OCI-M2 (cell line): ENCODE data around the gene GAB4.
"Not testable (repeated sequence)": the region's sequence is repeated elsewhere in the genome, so short reads cannot be mapped to it uniquely, and the experiment has no call there.

Experiments
- DNase-seq: peaks from one replicate; lab custom pipeline; 2025; ENCODE audit not compliant: unreplicated experiment; lab: John Stamatoyannopoulos, UW

The GAB4 gene

DNA sequence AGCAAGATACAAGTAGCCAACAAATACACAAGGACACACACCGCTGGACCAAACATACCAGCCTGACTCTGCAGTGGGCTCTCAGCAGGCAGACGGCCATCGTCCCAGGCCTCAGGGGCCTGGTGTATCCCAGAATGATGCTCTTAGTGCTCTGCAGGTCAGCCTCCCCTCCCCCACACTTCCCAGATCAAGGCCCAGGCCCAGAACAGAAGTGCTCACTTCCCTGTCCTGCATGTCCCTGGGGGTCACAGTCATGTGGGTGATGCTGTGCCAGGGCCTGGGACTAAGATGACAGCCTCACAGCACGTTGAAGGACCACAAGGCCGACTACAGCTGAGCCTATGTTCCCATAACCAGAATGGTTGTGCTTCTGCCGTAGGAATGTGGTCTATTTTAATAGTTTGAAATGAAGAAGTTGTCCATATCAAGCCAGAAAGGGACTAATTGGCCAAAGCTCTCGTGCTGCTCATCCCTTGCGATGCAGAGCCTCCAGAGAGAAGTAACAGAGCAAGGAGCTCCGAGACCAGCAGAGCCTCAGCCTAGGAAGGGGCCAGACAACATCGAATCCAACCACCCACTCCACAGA lies 48.6 kb downstream of the GAB4 start:
- no peak for DNase-seq

DNA sequence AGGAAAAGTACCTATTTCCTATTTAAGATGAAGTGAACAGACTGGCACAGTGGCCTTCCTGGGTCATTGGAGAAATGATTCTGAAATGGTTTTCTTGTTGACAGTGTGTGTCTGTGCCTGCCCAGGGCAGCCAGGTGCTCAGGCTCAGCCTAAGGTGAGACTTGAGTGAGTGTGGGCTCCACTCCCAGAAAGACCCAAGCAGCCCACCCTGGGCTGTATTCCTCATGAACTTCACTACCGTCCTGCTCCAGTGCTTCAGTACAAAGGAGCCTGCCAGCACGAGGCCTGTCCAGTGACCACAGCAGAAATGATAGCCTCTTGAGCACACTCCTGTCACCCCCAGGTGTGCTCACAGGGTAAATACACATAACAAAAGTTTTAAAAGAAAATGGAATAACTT lies 49.5 kb downstream of the GAB4 start:
- DNase-seq: no peak

DNA sequence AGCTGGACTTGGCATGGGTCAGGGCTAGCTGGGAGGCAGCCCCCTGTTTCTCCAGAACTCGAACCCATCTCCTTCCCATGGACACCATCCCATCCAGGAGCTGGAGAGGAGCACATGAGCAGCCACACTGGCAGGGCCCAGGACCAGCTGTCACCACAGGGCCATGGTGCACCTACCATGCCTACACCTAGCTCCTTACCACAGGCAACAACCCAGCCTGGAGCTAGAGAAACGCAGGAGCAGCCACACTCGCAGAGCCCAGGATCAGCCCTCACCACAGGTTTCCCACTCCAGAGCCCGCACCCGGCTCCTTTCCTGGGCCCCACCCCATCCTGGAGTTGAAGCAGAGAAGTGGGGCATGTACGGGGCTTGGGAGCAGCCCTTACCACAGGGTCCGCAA lies 50.2 kb downstream of the GAB4 start:
- DNase-seq: no peak

- DNase-seq: no peak
Observed at GRCh38 chr22:16956290-16956689, 51.7 kb downstream of the GAB4 start.

DNA sequence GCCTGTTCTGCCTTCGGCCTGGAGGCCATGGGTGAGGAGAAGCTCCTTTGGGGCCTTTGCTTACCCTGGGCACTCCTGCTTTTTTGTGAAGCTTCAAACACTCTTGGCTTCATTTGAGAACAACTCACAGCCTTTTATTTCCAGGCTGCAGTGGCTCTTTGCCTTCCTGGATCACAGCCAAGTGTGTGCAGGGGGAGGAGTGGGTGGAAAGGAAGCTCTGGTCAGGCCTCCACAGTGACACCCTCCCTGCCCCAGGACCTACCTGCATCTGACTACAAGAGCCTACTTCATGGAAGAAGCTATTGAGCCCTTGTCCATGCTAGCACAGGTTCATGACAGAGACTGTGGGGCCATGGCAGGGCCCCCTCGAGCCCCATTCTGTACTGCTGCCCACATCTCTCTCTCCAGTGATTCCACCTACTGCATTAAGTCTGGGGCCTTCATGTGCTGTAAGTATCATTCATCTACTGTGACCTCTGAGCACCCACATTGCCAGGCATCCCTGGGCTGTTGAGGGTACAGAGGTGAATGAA lies 52.3 kb downstream of the GAB4 start:
- no peak for DNase-seq

- no peak for DNase-seq
Observed at GRCh38 chr22:16955081-16955480, 52.9 kb downstream of the GAB4 start.

DNA sequence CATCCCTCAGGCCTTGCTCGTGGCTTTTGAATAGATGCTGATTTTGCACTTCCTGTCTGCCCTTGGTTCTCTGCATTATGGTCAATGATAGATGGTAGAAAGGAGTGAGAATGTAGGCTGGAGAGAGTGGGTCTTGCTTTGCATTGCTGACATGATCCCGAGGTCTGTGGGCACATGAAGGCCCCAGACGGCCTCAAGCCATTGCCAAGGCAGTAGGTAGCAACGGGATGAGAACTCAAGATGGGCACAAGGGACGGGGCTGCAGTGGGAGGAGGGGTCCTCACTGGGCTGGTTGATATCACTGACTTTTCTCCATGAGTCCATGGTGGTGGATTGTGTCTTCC lies 54.0 kb downstream of the GAB4 start:
- DNase-seq: no peak

GRCh38 chr22:16953206-16954059 lies 54.6 kb downstream of the GAB4 start:
- no peak for DNase-seq

DNA sequence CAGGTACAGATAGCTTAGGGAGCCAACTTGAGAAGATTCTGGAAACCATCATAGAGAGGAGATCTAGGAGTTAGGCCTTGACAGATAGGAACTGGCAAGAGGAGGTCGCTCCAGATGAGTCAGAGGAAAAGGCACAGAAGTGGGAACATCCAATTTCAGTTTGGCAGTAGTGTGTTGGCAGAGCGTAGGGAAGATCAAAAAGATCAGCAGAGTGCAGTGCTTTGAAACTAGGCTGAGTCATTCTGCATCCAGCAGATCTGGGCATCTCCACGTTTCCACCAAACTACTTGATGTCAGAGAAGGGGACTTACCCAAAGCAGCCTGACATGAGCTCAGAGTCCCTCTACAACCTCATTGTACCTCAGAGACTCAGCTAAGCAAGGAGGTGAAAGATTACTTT lies 58.5 kb downstream of the GAB4 start:
- no peak for DNase-seq

- DNase-seq: no peak
Observed at GRCh38 chr22:16937811-16938210, 70.2 kb downstream of the GAB4 start.

DNA sequence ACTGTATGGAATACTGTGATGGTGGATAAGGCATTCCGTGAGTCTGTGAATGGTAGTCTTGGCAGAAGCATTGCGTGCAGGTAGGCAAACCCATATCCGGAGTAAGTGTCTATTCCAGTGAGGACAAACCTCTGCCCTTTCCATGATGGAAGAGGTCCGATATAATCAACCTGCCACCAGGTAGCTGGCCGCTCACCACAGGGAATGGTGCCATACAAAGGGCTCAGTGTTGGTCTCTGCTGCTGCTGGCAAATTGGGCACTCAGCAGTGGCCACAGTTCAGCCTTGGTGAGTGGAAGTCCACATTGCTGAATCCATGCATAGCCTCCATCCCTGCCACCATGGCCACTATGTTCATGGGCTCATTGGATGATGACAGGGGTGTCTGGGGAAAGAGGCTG lies 70.8 kb downstream of the GAB4 start:
- DNase-seq: not testable (repeated sequence)

GRCh38 chr22:16936625-16937024 lies 71.4 kb downstream of the GAB4 start:
- DNase-seq: no peak

DNA sequence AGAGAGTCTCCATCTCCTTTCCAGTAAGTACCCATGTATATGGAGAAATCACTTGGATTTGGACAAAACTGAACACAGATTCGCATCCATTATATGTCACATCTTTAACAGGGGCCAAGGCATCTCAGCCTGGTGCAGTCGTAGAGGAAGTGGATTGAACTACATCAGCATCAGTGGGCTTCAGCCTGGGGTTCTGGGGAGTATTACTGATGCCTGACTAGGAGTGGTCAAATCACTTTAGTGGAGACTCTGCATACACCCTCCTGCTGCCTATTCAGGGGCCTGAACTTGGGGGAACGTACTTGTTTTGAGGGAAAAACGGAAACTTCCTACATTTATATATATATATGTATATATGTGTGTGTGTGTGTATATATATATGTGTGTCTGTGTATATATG lies 72.8 kb downstream of the GAB4 start:
- DNase-seq: no peak

DNA sequence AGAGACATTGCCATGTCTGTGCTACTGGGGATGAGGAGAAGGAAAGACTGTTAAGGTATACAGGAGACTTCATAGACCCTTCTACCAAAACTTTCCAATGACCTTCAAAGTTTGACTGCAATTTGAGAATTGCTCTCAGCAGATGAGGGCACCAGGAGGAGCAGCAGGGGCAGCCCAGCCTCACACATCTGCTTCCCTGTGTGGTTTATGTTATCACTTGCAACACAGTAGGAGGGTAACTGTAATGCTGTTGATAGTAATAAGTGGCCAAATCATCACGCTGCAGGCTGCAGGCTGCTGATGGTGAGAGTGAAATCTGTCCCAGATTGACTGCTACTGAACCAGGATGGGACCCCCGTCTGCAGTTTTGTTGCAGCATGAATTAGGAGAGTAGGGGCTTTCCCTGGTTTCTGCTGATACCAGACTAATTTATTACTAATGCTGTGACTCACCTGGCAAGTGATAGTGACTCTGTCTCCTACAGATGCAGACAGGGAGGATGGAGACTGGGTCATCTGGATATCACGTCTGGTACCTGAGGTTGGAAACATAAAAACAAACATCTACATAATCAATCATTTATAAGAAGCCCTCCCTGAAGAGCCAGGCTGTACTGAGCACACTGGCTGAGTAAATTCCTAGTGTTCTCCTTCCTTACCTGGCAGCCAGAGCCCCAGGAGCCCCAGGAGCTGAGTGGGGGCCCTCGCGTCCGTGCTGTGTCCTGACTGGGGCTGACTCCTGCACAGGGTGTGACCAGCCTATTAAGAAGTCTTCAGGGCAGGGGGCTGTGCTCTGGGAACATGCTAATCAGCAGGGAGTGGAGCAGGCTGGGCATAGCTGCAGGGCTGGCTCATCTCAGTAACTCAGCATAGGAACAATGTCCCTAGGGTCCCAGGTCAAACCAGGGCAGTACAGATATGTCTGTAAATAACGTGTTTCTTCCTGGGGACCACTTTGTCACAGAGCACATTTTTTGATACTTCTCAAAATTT lies 74.4 kb downstream of the GAB4 start:
- no peak for DNase-seq

- no peak for DNase-seq
Observed at GRCh38 chr22:16932577-16932976, 75.4 kb downstream of the GAB4 start.

DNA sequence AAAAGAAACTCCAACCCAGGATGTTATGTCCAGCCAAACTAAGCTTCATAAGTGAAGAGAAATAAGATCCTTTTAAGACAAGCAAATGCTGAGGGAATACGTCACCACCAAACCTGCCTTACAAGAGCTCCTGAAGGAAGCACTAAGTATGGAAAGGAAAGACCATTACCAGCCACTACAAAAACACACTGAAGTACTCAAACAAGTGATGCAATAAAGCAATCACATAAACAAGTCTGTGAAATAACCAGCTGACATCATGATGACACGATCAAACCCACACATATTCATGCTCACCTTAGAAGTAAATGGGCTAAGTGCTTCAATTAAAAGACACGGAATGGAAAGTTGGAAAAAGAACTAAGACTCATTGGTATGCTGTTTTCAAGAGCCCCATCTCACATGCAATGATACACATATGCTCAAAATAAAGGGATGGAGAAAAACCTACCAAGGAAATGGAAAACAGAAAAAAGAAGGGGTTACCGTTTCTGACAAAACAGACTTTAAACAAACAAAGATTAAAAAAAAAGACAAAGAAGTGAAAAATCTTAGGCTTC lies 82.5 kb downstream of the GAB4 start:
- DNase-seq: no peak

GRCh38 chr22:16922706-16923105 lies 85.3 kb downstream of the GAB4 start:
- DNase-seq: no peak

- no peak for DNase-seq
Observed at GRCh38 chr22:16922076-16922475, 85.9 kb downstream of the GAB4 start.

DNA sequence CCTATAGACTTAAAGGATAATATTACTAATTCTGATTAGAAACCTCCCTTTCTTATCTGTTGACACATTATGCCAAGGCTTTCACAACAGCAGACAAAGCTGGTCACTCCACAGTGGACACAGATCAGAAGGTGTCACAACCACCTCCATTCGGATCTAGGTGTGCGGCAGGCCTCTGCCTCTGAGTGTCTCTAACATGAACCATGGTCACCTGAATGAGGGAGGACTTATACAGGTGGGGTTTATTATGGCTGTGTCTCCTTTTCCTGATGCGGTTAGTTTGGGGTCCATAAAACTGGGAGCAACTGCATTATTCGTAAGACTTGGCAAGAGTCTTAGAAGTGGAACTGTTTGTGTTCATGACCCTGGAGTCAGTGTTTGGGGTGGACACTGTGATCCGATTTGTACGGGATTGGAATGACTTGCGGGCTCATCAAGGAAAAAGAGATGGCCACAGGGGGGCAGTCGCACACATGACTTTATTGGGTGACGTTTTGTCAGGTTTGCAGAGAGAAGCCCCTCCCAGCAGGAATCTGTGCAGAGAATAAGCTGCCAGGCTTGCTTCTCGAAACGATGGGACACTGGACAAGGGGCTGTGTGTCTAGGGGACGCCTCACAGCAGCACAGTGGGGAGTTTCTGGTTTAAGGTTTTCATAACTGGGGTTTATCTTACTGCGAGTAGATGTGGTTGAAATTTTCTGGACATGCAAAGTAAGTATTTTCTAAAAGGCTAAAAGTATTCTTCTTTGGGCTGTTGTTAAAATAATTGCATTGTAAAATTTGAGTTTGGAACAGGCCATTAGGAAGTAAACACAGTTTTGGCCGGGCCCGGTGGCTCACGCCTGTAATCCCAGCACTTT lies 90.6 kb downstream of the GAB4 start:
- DNase-seq: no peak

DNA sequence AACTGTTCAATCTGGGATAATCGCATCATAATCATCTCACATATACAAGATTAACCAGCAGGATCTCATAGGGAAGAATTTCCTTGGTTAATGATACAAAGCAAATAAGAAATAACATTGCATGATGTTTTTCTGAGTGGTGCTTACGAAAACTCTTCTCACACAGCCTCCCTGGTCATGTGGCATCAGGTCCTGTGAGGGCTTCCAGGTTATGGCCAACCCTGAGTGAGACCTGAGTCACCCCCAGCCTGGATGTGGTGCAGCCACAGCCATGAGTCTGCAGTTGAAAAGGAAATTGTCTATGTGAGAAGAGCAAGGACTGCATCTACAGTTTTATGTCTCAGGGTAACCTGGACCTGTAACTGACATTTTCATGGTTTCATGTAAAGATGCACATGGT lies 92.3 kb downstream of the GAB4 start:
- DNase-seq: no peak
